ENCODE measurements around the gene B4GALT3.
"Not testable (repeated sequence)": the region's sequence is repeated elsewhere in the genome, so short reads cannot be mapped to it uniquely, and the experiment has no call there.

Gene B4GALT3

DNA sequence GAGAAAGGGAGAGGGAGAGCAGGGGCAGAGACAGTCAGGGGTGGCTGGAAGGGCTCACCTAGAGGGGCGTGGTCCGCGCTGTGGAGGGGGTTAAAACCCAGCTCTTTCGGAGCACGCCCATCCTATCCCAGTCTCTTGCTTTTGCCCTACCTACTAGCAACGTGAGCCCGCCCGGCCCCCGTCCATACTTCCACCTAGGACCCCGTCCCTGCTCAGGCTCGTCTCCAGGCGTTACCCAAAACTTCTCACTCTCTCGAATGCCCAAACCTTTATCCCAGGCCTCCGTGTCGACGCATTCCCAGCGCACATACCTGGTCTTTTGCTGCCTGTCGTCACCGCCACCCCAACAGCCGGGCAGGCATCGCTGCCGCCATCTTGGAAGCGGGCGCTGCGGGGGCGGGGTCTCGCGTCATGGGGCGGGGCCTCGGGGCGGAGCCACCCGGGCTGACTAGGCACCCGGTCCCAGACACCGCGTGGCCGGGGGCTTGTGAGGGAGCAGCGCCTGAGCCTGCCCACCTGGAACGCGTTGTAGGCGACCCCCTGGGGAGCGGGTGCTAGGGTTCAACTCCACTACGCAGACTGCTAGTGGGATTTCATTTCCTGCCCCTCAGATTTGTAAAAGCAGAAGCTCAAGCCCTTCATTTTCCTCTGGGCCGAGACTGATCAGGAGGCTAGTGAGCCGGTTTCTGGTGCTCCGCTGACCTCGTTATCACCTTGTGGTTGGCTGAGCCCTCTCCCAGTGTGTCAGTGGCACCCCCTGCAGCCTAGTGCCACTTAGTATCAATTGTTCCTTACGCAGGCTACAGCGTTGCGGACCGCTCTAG, at the start of gene B4GALT3:
TSS of gene B4GALT3 (minus strand) at position 396 of the 824 bp plus-strand sequence. CDS start 1,447 bp downstream, outside the sequence.
- H3K4me3 ChIP-seq (ENCODE audit: low read length), result peak within 1 kb of the TSS; percentile 93
- H3K27ac ChIP-seq (ENCODE audit: low read length), result peak within 1 kb of the TSS; percentile 61
- H3K9ac ChIP-seq (ENCODE audit: low read length), result peak within 1 kb of the TSS; percentile 74
- peaks cover 6% of the 10 kb centered on the region for H3K4me1 ChIP-seq (ENCODE audit: control insufficient read depth, low read depth, low read length)
- H3K9me3 ChIP-seq (ENCODE audit: control insufficient read depth, low read depth, low read length), result no peaks in the 10 kb centered on the region
- peaks cover 23% of the 10 kb centered on the region for H3K36me3 ChIP-seq (ENCODE audit: control insufficient read depth, low read depth, low read length)
- no peaks in the 10 kb centered on the region for H3K27me3 ChIP-seq (ENCODE audit: control insufficient read depth, insufficient read depth, low read length)

DNA sequence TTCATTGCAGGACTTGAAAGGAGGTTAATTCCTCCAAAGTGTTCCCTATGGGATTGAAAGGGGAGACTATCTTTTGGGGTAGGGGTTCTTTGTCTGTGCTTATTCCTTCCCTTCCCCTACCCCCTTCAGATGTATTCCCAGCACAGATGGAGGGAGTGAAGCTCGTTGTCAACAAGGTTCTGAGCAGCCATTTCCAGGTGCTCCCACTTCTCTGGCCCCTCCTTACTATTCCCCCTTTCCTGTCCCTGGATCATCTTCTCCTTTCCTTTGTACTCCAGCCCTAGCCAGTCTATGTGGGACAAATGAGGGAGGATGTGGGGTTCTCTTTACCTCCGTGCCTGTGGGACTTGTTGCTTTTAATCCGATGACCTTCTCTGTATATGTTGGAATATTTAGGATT, 49.5 kb upstream of the B4GALT3 start:
- Histone ChIP-seq H3K27me3 (ENCODE audit: control insufficient read depth, insufficient read depth, low read length) (no peaks in the 10 kb centered on the region), H3K4me1 (ENCODE audit: control insufficient read depth, low read depth, low read length) (peaks cover 8% of the 10 kb centered on the region), H3K9me3 (ENCODE audit: control insufficient read depth, low read depth, low read length) (no peaks in the 10 kb centered on the region), H3K4me3 (ENCODE audit: low read length) (peak overlapping the region; percentile 75), H3K27ac (ENCODE audit: low read length) (no peak overlapping the region), H3K9ac (ENCODE audit: low read length) (peak overlapping the region; percentile 47), H3K36me3 (ENCODE audit: control insufficient read depth, low read depth, low read length) (peaks cover 13% of the 10 kb centered on the region)

DNA sequence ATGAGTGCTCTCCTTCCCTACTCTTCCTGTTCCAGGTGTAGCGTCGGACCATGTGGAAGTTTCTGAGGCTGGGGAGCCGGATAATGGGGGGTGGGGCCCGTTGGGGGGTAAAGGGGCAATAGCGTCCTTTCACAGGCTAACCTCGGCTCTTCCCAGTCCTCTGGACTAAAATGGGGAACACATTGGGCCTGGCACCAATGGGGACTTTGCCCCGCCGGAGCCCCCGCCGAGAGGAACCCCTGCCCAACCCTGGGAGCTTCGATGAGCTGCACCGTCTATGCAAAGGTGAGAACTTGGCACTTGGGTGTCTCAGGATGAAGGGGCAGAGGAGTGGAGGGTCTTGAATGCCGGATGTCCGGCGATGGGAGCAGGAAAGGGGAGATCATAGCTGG, 49.0 kb upstream of the B4GALT3 start:
- no peaks in the 10 kb centered on the region for H3K9me3 ChIP-seq (ENCODE audit: control insufficient read depth, low read depth, low read length)
- peak overlapping the region; percentile 75 for H3K4me3 ChIP-seq (ENCODE audit: low read length)
- peaks cover 13% of the 10 kb centered on the region for H3K36me3 ChIP-seq (ENCODE audit: control insufficient read depth, low read depth, low read length)
- H3K27ac ChIP-seq (ENCODE audit: low read length), result no peak overlapping the region
- peaks cover 8% of the 10 kb centered on the region for H3K4me1 ChIP-seq (ENCODE audit: control insufficient read depth, low read depth, low read length)
- no peaks in the 10 kb centered on the region for H3K27me3 ChIP-seq (ENCODE audit: control insufficient read depth, insufficient read depth, low read length)
- H3K9ac ChIP-seq (ENCODE audit: low read length), result peak overlapping the region; percentile 47

DNA sequence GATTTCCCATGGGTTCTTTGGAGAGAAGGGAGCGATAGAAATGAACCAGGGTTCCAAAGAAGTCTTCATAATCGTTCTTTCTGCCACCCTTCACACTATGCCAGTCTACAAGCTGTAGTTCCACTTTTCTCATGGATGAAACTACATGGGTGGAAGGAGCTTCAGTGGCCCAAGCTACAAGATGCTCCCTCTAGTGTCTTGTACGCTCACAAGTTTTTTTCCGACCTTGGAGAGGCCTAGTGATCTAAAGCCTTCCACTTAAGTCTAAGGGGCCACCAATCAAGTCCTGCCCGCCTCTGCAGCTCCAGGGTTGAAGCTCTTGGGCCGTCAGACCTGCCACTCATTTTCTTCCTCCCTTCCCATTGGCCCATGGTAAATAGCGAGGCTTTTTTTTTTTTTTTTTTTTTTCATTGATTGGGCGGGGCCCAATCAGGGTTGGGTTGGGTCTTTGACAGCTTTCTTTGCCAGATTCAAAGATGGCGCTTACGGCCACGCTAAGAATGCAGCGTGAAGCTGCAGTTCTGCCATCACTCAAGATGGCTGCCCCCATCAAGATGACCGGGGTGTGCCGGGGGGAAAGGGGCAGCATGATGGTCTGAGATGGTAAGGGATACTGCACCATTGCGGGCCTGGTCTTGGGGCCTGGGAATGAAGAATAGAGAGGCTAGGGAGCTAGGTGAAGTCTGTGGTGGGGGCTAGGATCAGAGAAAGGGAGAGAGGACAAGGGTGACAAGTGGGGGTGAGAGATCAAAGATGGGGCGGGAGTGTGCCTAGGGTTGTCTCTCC, 48.4 kb upstream of the B4GALT3 start, which contains the start of gene TOMM40L:
TSS of gene TOMM40L (plus strand) at position 527 of the 786 bp plus-strand sequence. CDS start 430 bp downstream, outside the sequence.
- Histone ChIP-seq H3K9me3 (ENCODE audit: control insufficient read depth, low read depth, low read length) (no peaks in the 10 kb centered on the region), H3K27me3 (ENCODE audit: control insufficient read depth, insufficient read depth, low read length) (no peaks in the 10 kb centered on the region), H3K36me3 (ENCODE audit: control insufficient read depth, low read depth, low read length) (peaks cover 13% of the 10 kb centered on the region), H3K9ac (ENCODE audit: low read length) (peak within 1 kb of the TSS; percentile 47), H3K4me1 (ENCODE audit: control insufficient read depth, low read depth, low read length) (peaks cover 8% of the 10 kb centered on the region), H3K27ac (ENCODE audit: low read length) (no peak within 1 kb of the TSS), H3K4me3 (ENCODE audit: low read length) (peak within 1 kb of the TSS; percentile 75)

DNA sequence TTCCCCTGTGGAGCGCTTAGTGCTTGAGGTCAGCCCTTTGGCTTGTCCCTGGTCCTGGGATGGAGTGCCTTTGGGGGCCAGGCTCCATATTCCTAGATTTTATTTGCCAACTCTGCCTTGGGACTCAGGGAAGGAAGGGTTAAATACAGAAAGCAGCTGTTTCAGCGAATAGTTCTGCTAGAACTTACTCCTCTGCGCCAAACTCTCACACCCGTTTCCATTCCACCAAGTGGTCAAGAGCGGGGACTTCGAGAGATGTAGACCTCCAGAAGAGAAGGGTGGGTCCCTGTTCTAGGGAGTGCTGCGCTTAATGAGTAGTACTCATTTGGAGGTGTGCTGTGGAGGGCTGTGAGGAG, 47.8 kb upstream of the B4GALT3 start:
- Histone ChIP-seq H3K9ac (ENCODE audit: low read length) (no peak overlapping the region), H3K27me3 (ENCODE audit: control insufficient read depth, insufficient read depth, low read length) (no peaks in the 10 kb centered on the region), H3K9me3 (ENCODE audit: control insufficient read depth, low read depth, low read length) (no peaks in the 10 kb centered on the region), H3K27ac (ENCODE audit: low read length) (no peak overlapping the region), H3K36me3 (ENCODE audit: control insufficient read depth, low read depth, low read length) (peaks cover 13% of the 10 kb centered on the region), H3K4me1 (ENCODE audit: control insufficient read depth, low read depth, low read length) (peaks cover 8% of the 10 kb centered on the region), H3K4me3 (ENCODE audit: low read length) (peak overlapping the region; percentile 11)

DNA sequence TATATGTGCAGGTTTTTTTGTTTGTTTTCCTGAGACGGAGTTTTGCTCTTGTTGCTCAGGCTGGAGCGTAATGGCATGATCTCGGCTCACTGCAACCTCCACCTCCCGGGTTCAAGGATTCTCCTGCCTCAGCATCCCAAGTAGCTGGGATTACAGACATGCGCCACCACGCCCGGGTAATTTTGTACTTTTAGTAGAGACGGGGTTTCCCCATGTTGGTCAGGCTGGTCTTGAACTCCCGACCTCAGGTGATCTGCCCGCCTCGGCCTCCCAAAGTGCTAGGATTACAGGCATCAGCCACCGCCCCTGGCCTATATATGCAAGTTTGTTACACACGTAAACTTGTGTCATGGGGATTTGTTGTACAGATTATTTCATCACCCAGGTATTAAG, 47.4 kb upstream of the B4GALT3 start:
- H3K9me3 ChIP-seq (ENCODE audit: control insufficient read depth, low read depth, low read length); H3K4me1 ChIP-seq (ENCODE audit: control insufficient read depth, low read depth, low read length); H3K27ac ChIP-seq (ENCODE audit: low read length); H3K9ac ChIP-seq (ENCODE audit: low read length); H3K4me3 ChIP-seq (ENCODE audit: low read length); H3K27me3 ChIP-seq (ENCODE audit: control insufficient read depth, insufficient read depth, low read length): not testable (repeated sequence)
- H3K36me3 ChIP-seq (ENCODE audit: control insufficient read depth, low read depth, low read length), result peaks cover 13% of the 10 kb centered on the region

DNA sequence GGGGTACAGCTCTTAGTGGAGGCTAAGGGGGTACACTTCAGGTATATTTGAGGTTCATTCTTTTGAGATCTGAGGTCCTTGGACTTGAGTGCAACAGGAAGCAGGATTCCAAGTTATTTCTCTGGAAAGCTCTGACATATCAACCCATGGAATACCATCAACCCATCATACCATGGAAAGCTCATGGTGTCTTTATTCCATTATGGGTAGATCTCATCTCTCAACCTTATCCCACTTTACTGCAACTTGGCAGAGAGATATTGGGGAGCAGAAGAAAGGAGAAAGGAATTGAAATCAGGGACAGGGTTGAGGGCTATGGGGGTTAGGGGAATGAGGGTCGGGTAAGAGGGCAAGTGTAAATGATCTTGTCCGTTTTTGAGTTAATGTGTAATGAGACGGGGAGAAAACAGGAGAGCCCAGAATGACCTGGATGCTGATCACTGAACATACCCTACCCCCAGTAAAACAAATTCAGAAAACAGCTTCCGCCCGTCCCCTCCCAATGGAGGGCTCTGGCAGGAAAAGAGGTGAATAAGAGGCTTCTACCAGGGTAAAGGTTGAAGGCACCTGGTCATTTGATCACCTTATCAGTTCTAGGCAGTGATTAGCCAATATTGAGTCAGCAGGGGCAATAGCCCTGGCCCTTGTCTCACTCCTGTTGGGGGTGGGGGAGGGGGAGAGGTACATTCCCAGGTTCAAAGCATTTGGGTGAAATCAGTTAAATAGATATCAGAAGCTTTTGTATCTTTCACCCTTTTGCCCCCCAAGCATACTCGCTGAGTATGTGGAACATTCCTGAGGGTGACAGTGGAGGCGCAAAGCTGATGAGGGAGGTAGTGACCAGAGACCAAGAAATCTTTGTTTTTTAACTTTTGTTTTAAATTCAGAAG, 46.7 kb upstream of the B4GALT3 start:
- no peak overlapping the region for H3K9ac ChIP-seq (ENCODE audit: low read length)
- H3K36me3 ChIP-seq (ENCODE audit: control insufficient read depth, low read depth, low read length), result peaks cover 10% of the 10 kb centered on the region
- no peaks in the 10 kb centered on the region for H3K9me3 ChIP-seq (ENCODE audit: control insufficient read depth, low read depth, low read length)
- H3K4me1 ChIP-seq (ENCODE audit: control insufficient read depth, low read depth, low read length), result peaks cover 8% of the 10 kb centered on the region
- no peak overlapping the region for H3K4me3 ChIP-seq (ENCODE audit: low read length)
- no peak overlapping the region for H3K27ac ChIP-seq (ENCODE audit: low read length)
- no peaks in the 10 kb centered on the region for H3K27me3 ChIP-seq (ENCODE audit: control insufficient read depth, insufficient read depth, low read length)

DNA sequence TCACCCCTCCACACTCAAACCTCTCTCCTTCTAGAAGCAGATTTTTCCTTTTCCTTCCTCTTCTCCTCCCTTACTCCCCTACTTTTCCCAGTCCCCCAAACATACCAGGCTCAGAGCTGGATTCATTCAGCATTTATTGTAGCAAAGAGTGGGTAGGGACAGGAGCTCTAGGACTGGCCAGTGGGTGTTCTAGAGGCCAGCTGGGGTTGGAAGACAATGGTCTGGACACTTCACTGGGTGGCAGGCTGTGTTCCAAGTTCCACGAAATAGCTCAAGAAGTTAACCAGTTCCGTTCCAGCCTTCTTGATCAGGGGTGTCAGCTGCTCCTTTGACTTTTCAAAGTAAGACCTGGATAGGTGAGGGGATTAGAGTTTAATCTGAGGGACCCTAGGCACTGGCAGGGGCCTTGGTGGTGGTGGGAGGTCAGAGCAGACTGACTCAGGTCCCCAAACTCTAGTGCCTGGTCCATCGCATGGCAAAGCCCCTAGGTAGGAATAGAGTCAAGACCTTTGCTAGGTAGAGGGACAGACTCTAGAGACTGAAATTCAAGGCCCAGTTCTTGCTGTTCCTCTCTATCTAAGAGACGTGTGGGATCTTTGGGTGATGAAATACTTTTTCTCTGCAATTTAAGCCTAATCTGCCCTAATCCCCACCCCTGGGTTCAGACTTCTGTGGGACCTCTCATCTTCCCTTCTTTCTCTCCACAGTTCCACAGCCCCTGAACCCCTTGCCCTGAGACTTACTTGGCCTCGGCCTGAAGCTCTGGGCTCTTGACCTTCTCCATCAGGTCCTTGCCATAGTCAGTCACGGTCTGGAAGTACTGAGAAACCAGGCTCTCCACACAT, 45.1 kb upstream of the B4GALT3 start:
- H3K27ac ChIP-seq (ENCODE audit: low read length), result no peak overlapping the region
- no peaks in the 10 kb centered on the region for H3K36me3 ChIP-seq (ENCODE audit: control insufficient read depth, low read depth, low read length)
- H3K4me1 ChIP-seq (ENCODE audit: control insufficient read depth, low read depth, low read length), result peaks cover 21% of the 10 kb centered on the region
- H3K9ac ChIP-seq (ENCODE audit: low read length), result no peak overlapping the region
- H3K27me3 ChIP-seq (ENCODE audit: control insufficient read depth, insufficient read depth, low read length), result no peaks in the 10 kb centered on the region
- H3K9me3 ChIP-seq (ENCODE audit: control insufficient read depth, low read depth, low read length), result no peaks in the 10 kb centered on the region
- H3K4me3 ChIP-seq (ENCODE audit: low read length), result no peak overlapping the region

DNA sequence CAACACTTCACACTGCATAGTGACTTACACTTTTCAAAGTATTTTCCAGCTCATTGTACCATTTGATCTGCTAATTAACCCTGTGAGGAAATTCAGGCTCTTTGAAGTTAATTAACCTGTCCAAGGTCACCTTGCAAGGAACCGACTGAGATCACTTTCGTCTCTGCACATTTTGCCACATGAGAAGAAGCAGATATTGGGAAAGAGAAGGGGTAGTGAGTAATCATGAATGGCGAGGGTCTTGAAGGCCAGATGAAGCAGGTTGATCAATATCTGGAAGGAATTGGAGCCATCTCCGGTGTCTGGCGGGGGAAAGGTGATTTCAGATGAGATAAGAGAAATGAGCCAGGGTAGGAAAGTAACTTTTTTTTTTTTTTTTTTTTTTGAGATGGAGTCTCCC, 42.7 kb upstream of the B4GALT3 start:
- Histone ChIP-seq H3K27me3 (ENCODE audit: control insufficient read depth, insufficient read depth, low read length) (no peaks in the 10 kb centered on the region), H3K4me3 (ENCODE audit: low read length) (no peak overlapping the region), H3K27ac (ENCODE audit: low read length) (no peak overlapping the region), H3K9me3 (ENCODE audit: control insufficient read depth, low read depth, low read length) (no peaks in the 10 kb centered on the region), H3K4me1 (ENCODE audit: control insufficient read depth, low read depth, low read length) (peaks cover 13% of the 10 kb centered on the region), H3K9ac (ENCODE audit: low read length) (no peak overlapping the region), H3K36me3 (ENCODE audit: control insufficient read depth, low read depth, low read length) (peaks cover 2% of the 10 kb centered on the region)

DNA sequence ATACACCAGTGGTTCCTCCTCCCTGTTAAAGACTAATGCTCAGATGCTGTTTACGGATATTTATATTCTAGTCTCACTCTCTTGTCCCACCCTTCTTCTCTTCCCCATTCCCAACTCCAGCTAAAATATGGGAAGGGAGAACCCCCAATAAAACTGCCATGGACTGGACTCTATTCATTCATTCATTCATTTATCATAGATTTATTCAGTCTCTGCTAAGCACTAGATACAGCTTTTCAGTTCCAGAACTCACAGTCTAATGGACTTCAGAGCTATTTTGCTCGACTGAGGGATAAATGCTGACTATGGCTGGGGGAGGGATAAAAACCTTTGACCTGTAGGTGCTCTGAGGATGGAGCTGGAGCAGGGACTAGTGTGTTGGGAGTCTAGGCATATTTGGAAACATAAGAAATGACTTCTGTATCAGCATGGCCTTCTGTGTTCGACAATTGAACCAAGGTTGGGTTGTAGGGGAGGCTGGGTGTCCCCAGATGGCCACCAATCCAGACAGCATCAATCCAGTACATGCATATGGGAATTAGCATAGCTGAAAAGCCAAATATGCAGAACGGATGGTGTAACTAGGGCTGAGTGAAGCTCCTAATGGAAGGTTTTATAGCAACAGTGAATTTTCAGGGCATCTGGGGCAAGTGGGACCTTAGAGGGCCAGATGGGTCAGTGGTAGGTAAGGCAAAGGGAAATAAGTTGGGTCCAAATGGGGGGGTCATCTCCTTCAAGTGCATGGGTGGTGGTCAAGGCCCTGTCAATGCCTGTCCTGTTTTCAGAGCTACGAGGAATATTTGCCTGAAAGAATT, 42.0 kb upstream of the B4GALT3 start:
- no peak overlapping the region for H3K4me3 ChIP-seq (ENCODE audit: low read length)
- no peak overlapping the region for H3K9ac ChIP-seq (ENCODE audit: low read length)
- no peak overlapping the region for H3K27ac ChIP-seq (ENCODE audit: low read length)
- H3K9me3 ChIP-seq (ENCODE audit: control insufficient read depth, low read depth, low read length), result no peaks in the 10 kb centered on the region
- peaks cover 13% of the 10 kb centered on the region for H3K4me1 ChIP-seq (ENCODE audit: control insufficient read depth, low read depth, low read length)
- H3K36me3 ChIP-seq (ENCODE audit: control insufficient read depth, low read depth, low read length), result peaks cover 6% of the 10 kb centered on the region
- H3K27me3 ChIP-seq (ENCODE audit: control insufficient read depth, insufficient read depth, low read length), result no peaks in the 10 kb centered on the region

All from iPS-18a (cell line).